ENCODE data around the gene VAMP3.

DNA sequence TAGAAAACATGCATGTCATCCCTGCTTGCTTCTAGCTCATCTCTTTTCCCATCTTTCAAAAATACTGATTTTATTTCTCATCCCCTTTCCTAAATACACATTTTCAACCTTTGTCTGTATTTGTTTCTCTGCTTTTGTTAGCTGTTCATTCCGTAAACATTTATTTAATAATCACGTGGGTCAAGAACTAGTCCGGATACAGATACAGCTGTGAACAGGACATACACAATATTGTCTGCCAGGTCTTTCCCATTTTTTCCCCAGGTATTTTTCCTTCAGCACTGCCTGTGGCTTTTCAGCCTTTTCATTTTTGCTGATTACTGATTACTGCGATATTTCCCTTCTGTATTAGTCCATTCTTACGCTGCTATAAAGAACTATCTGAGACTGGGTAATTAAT is 18.7 kb downstream of the VAMP3 start:
- TF ChIP-seq, protein P1, sequence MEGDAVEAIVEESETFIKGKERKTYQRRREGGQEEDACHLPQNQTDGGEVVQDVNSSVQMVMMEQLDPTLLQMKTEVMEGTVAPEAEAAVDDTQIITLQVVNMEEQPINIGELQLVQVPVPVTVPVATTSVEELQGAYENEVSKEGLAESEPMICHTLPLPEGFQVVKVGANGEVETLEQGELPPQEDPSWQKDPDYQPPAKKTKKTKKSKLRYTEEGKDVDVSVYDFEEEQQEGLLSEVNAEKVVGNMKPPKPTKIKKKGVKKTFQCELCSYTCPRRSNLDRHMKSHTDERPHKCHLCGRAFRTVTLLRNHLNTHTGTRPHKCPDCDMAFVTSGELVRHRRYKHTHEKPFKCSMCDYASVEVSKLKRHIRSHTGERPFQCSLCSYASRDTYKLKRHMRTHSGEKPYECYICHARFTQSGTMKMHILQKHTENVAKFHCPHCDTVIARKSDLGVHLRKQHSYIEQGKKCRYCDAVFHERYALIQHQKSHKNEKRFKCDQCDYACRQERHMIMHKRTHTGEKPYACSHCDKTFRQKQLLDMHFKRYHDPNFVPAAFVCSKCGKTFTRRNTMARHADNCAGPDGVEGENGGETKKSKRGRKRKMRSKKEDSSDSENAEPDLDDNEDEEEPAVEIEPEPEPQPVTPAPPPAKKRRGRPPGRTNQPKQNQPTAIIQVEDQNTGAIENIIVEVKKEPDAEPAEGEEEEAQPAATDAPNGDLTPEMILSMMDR (IDR thresholded peaks at IDR 0.05; ENCODE audit: low read depth, low read length), result no peak
- no peak for TF ChIP-seq EZH2phosphoT487 (IDR thresholded peaks at IDR 0.05; ENCODE audit: low read depth)

Measured in OCI-LY3 (cell line).